ENCODE results near the gene AADACL3.
"Not testable (repeated sequence)": the region's sequence is repeated elsewhere in the genome, so short reads cannot be mapped to it uniquely, and the experiment has no call there.

Gene AADACL3, protein sequence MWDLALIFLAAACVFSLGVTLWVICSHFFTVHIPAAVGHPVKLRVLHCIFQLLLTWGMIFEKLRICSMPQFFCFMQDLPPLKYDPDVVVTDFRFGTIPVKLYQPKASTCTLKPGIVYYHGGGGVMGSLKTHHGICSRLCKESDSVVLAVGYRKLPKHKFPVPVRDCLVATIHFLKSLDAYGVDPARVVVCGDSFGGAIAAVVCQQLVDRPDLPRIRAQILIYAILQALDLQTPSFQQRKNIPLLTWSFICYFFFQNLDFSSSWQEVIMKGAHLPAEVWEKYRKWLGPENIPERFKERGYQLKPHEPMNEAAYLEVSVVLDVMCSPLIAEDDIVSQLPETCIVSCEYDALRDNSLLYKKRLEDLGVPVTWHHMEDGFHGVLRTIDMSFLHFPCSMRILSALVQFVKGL

DNA sequence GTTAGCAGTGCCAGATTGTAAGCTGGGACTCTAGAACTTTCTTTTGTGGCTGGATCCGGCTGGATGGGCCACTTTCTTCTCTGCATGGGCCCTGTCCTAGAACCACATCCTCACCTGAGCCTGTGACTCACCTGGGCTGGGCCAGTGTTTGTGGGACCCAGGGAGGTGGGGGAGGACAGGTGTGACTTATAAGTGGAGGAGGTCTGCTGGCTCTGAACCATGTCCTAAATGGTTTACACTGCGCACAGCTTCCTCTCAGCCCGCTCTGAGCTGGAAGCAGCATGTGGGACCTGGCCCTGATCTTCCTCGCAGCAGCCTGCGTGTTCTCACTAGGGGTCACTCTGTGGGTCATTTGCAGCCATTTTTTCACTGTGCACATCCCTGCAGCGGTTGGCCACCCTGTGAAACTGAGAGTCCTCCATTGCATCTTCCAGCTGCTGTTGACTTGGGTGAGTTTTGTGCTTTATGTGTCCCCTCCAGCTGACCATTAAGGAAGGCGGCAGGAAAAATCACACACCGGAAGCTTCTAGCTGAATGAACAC lies at the start of gene AADACL3:
Gene AADACL3, plus strand, starts transcription at position 215 of the 542 bp plus-strand sequence. Its CDS starts 67 bp downstream, at position 282.
- no peak for DNase-seq

DNA sequence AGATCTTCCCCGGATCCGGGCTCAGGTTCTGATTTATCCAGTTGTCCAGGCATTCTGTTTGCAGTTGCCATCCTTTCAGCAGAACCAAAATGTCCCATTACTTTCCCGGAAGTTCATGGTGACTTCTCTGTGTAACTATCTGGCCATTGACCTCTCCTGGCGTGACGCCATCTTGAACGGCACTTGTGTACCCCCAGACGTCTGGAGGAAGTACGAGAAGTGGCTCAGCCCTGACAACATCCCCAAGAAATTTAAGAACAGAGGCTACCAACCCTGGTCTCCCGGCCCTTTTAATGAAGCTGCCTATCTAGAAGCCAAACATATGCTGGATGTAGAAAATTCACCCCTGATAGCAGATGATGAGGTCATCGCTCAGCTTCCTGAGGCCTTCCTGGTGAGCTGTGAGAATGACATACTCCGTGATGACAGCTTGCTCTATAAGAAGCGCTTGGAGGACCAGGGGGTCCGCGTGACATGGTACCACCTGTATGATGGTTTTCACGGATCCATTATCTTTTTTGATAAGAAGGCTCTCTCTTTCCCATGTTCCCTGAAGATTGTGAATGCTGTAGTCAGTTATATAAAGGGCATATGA lies 49.7 kb upstream of the AADACL3 start:
- no peak for DNase-seq

DNA sequence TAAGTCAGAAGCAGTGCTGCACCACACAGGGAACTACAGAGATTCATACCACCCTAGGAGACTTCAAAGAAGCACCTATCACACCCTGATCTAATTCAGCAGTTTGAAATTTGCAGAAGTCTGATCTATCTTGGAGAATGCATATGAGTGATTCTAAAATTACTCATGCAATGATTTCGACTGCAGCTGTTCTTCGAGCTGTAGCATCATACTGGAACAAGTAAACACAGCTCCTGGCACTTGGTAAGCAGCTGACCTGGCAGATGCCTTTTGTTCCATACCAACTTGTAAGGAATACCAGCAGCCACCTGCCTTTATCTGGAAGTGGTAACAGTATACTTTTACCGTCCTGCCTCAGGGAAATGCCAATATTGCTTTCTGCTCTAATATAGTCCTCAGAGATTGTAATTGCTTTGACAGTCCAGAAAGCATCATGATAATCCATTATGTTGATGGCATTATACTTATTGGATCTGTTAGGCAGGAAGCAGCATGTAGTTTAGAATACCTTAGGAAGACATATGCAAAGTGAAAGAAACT lies 46.3 kb upstream of the AADACL3 start:
- DNase-seq = no peak

- DNase-seq = no peak
Measured at GRCh38 chr1:12674358-12674757, 41.6 kb upstream of the AADACL3 start.

DNA sequence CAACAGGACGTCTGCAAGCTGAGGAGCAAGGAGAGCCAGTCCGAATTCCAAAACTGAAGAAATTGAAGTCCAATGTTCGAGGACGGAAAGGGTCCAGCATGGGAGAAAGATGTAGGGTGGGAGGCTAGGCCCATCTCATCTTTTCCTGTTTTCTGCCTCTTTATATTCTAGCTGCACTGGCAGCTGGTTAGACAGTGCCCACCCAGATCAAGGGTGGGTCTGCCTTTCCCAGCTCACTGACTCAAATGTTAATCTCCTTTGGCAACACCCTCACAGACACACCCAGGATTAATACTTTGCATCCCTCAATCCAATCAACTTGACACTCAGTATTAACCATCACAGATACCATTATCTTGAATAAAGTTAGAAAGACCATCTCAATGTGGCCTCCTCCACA lies 39.8 kb upstream of the AADACL3 start:
- not testable (repeated sequence) for DNase-seq

DNA sequence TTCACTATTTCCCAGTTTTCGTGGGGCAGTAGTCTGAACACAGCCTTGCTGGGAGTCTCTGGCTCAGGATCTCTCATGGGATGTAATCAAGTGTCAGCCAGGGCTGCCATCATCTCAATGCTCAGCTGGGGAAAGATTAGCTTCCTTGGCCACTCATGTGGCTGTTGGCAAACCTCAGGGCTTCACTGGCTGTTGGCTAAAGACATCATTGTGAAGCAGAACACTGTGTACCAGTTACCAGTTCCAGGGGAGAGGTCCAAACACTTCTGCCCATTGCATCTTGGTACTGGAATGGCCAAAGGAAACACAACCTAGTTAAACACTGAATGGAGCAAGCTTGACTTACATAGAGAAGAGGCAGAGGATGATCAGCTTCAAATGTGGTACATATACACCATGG lies 38.3 kb upstream of the AADACL3 start:
- DNase-seq = no peak

- DNase-seq = no peak
Measured at GRCh38 chr1:12678350-12678749, 37.6 kb upstream of the AADACL3 start.

- no peak for DNase-seq
Measured at GRCh38 chr1:12678820-12679219, 37.1 kb upstream of the AADACL3 start.

DNA sequence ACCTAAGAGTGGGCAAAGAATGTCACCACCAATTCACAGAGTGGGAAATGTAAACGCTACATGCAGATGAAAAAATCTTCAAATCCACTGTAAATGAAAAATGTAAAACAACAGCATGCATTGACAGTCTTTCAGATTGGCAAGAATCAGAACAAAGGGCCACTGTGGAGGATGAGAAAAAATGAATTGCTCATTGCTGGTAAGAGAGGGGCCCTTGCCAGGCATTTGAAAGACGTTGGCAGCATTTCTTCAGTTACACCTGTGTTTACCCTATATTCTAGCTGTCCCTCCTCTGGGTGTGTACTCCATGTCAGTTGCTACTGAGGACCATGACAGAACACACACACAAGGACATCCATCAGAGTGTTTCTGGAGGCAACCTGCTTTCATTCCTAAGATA lies 25.8 kb upstream of the AADACL3 start:
- DNase-seq = no peak

DNA sequence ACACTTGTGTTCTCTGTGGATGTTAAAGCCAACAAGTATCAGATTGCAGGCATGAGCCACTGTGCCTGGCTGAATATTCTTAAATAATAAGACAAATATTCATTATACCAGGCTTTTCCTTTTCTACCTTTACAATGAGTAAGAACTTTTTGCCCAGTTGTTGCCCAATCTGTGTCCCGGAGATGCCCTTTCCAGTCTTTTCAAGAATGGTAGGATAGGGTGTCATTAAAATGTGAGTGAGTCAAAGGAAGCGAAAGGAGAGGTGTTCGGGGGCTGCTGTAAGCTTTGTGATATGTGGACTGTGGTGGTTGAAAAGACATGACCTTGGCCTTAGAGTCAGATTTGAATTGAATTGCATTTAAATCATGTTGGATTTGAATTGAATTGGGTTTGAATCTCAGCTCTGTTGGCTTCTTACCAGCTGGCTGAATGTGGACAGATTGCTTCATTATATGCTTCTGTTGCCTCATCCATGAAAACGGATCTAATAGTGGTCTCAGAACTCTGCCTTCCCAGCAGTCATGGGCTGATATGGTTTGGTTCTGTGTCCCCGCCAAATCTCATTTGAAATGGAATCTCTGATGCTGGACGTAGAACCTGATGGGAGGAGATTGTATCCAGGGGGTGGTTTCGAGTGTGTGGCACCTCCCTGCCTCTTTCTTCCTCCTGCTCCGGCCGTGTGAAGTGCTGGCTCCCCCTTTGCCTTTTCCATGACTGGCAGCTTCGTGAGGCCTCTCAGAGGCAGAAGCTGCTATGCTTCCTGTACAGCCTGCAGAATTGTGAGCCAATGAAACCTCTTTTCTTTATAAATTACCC lies 22.7 kb upstream of the AADACL3 start:
- no peak for DNase-seq

GRCh38 chr1:12696658-12697057 lies 19.3 kb upstream of the AADACL3 start:
- DNase-seq = no peak

GRCh38 chr1:12697397-12697796 lies 18.5 kb upstream of the AADACL3 start:
- no peak for DNase-seq

DNA sequence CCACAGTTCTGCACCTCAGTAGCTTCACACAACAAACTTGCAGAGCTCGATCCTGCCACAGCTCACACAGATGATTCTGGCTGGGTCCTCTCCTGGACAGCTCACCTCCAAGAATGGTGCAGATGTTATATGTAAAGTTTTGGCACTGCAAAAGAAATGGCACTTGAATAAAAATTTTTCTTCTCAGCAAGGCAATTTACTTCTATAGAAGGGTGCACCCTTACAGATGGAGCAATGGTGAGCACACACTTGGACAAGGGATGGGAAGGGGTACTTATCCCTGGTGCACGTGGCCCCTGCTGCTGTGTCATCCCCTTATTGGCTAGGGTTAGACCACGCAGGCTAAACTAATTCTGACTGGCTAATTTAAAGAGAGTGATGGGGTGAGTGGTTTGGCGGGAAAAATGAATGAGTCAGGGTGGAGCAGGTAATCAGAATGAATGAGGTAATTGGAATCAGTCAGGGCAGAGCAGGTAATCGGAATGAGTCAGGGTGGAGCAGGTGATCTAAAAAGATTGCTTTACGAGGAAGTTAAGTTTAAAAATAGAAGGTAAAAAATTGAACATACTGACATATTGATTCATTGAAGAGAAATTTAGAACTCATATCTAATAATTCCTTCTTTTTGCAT lies 12.0 kb upstream of the AADACL3 start:
- no peak for DNase-seq

DNA sequence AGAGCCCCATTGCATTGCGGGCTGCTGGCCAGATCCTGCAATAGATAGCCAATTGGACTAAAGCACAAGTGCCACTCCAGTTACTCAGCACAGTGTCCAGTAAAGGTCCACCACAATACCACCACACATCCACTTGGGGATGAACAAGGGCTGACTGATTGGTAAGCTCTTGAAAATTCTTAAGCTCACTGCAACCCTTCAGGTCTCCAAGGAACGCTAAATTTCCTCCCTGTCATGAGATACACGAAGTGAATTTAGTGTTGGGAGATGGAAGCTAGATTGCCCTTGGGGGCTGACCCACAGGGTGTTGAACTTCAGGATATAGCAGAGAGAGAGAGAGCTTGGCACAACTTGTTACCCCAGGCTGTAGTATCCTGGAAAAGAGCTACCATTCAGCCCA lies 9.8 kb upstream of the AADACL3 start:
- DNase-seq = no peak

DNA sequence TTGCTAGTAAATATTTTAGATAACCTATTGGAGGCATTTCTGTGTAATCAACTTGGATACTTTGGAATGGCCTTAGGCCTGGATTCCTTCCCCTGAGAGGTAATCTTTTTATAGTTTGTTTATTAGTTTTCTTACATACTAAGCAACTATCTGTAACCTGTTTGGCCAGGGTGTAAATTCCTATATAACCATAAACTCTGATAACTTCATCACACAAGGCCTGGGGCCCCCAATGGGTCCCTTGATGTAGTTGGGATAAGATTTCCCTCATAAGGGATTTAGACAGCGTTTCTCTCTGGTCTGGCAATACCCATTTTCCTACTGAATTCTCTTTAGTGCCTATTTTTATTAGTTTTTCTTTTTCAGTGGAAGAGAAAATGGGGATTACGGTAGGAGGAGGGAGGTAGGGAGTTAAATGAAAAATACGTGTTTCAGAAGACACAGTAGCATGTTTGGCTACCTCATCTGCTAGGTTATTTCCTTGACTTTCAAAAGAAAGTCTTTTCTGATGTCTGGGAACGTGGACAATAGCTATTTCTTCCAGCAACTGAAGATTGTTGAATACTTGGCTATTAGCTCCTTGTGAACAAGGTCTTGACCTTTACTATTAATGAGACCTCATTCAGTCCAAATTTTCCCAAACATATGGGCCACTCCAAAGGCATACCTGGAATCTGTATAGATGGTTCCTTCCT lies 7.4 kb upstream of the AADACL3 start:
- DNase-seq = no peak

DNA sequence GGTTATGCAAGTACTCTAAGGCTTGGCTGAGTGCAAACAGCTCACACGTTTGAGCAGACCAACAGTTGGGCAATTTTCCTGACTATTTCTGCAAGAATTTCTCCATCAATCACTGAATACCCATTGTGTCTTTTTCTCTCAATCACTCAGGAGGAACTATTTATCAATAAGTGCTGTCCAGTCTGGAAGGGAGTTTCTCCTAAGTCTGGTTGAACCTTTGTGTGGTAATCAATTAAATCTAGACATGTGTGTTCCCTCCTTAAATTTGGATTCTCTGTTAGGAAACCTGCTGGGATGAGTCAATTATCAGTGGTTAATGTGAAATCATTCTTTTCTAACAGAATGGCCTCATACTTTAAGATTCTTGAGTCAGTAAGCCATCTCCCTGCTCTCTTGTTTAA lies 6.8 kb upstream of the AADACL3 start:
- DNase-seq = no peak

- DNase-seq = no peak
Measured at GRCh38 chr1:12709696-12710095, 6.2 kb upstream of the AADACL3 start.

GRCh38 chr1:12711536-12711935 lies 4.4 kb upstream of the AADACL3 start:
- no peak for DNase-seq

DNA sequence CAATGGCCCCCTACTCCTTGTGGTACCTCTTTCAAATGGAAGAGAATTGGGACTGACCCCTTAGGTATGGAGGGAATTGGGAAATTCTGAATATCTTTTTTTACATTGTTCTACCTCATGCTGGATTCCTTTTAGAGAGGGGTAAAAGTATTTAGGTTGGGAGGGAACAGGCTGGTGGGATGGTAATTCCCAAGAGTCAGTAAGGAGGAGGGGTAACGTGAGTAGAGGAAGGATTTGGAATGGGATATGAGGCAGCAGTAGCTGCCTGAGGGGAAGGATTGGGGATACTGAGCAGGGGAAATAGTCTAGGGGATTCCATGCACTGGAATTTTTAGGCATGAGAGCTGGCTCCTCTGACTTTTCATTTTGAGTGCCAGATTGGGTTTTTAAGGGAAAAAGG lies 3.8 kb upstream of the AADACL3 start:
- DNase-seq = no peak

GRCh38 chr1:12712929-12713328 lies 3.0 kb upstream of the AADACL3 start:
- DNase-seq = no peak

- not testable (repeated sequence) for DNase-seq
Measured at GRCh38 chr1:12713651-12714050, 2.3 kb upstream of the AADACL3 start.

Measured in NCI-H1694 treated with DMSO at 0.1 percent for 48 hours (cell line).